MCF 10A (cell line): ENCODE data around the gene ZNF148. TPM values are rescaled to one million over a fixed set of nuclear protein-coding genes. Genes with fewer than 3 reads are reported as not detected.

Source experiments
- BruUV-seq: library from RNA; stranded (reverse); fragments of 400-500 nt; replicated peaks from 2 replicates; lab custom pipeline; 2021; lab: Mats Ljungman, UMichigan
- CTCF ChIA-PET: fragments of 300-600 bp; sonication (Branson Sonifier 250); formaldehyde crosslinking; extraction: SDS; loops from one replicate; lab custom pipeline; 2021; ENCODE audit warnings: antibody characterized with exemption, inconsistent platforms; lab: Yijun Ruan, JAX
- POLR2A ChIA-PET: fragments of 300-600, 350-650 bp; sonication (Branson Sonifier 250); formaldehyde crosslinking; extraction: SDS; loops from one replicate; lab custom pipeline; 2020; ENCODE audit warnings: antibody characterized with exemption, inconsistent platforms; lab: Yijun Ruan, JAX
- DNase-seq: peaks from one replicate; pipeline ENCODE4 v3.0.0-alpha.2; 2018; ENCODE audit not compliant: unreplicated experiment
- H3K27ac Mint-ChIP-seq: one replicate; pipeline ENCODE4 v1.8.0; 2022; ENCODE audit warnings: mild to moderate bottlenecking, low read depth, mixed read lengths; ENCODE audit not compliant: unreplicated experiment
- H3K27me3 Mint-ChIP-seq: one replicate; pipeline ENCODE4 v1.8.0; 2022; ENCODE audit warnings: mixed read lengths; ENCODE audit not compliant: insufficient read depth, unreplicated experiment
- H3K36me3 Mint-ChIP-seq: one replicate; pipeline ENCODE4 v1.8.0; 2022; ENCODE audit warnings: mild to moderate bottlenecking, moderate library complexity, mixed read lengths; ENCODE audit not compliant: insufficient read depth, unreplicated experiment
- H3K4me1 Mint-ChIP-seq: one replicate; pipeline ENCODE4 v1.8.0; 2022; ENCODE audit warnings: mixed read lengths; ENCODE audit not compliant: insufficient read depth, unreplicated experiment
- H3K4me3 Mint-ChIP-seq: one replicate; pipeline ENCODE4 v1.8.0; 2022; ENCODE audit warnings: mild to moderate bottlenecking, moderate library complexity, mixed read lengths; ENCODE audit not compliant: unreplicated experiment
- H3K9me3 Mint-ChIP-seq: one replicate; pipeline ENCODE4 v1.8.0; 2022; ENCODE audit warnings: mixed read lengths; ENCODE audit not compliant: unreplicated experiment
- CTCF ChIP-seq: fragments of 200-600 bp; IDR thresholded peaks from one replicate; pipeline ENCODE4 v1.8.0; 2022; ENCODE audit warnings: antibody characterized with exemption, mild to moderate bottlenecking; ENCODE audit not compliant: unreplicated experiment
- intact Hi-C: fragments of 100-400 bp; cut with micrococcal nuclease; formaldehyde crosslinking; loops from 2 replicates; pipeline ENCODE4 v1.14.1; 2022
- total RNA-seq: library from RNA; stranded (reverse); gene quantifications from 2 replicates; pipeline ENCODE4 v1.2.3, GENCODE V29; 2022

Gene ZNF148
- total RNA-seq, 1 experiment from 2014 or later, result 35.2 TPM

GRCh38 chr3:125234831-125235230 is 140.3 kb downstream of the ZNF148 start:
- Mint-ChIP-seq H3K27me3 (no peaks in the 10 kb centered on the region), H3K4me3 (no peak overlapping the region), H3K27ac (no peak overlapping the region), H3K4me1 (peaks cover 17% of the 10 kb centered on the region), H3K36me3 (peaks cover 14% of the 10 kb centered on the region), H3K9me3 (peaks cover 7% of the 10 kb centered on the region)
- no peak for DNase-seq
- POLR2A ChIA-PET, result interaction anchor here (0.6 kb wide), 1 partner anchor 15 kb away, joined by 3 read pairs; no protein-coding TSS in a partner anchor
- intact Hi-C loops, result no loop called here
- CTCF ChIA-PET, result interaction anchor here (0.6 kb wide), 1 partner anchor 279 kb away, joined by 5 read pairs; no protein-coding TSS in a partner anchor
- TF ChIP-seq CTCF, result no peak
- no TSS peak for BruUV-seq

- no peak for TF ChIP-seq CTCF
- Mint-ChIP-seq H3K9me3 (peaks cover 7% of the 10 kb centered on the region), H3K36me3 (peaks cover 17% of the 10 kb centered on the region), H3K4me3 (no peak overlapping the region), H3K27ac (no peak overlapping the region), H3K4me1 (peaks cover 17% of the 10 kb centered on the region), H3K27me3 (no peaks in the 10 kb centered on the region)
- POLR2A ChIA-PET, result interaction anchor here (0.6 to 1.6 kb wide), 3 partner anchors 10 to 27 kb away, joined by 3 to 4 read pairs (median 3); no protein-coding TSS in a partner anchor
- intact Hi-C loops, result no loop called here
- CTCF ChIA-PET, result interaction anchor here (1.1 to 1.7 kb wide), 2 partner anchors 9 to 13 kb away, joined by 3 to 10 read pairs; no protein-coding TSS in a partner anchor
- BruUV-seq, result no TSS peak
- no peak for DNase-seq
Measured at GRCh38 chr3:125232401-125232800, 142.7 kb downstream of the ZNF148 start.

- H3K36me3 Mint-ChIP-seq, result peaks cover 23% of the 10 kb centered on the region
- no peaks in the 10 kb centered on the region for H3K27me3 Mint-ChIP-seq
- no peak overlapping the region for H3K4me3 Mint-ChIP-seq
- intact Hi-C loops, result no loop called here
- peaks cover 15% of the 10 kb centered on the region for H3K4me1 Mint-ChIP-seq
- ChIA-PET POLR2A (interaction anchor here (0.6 to 1.6 kb wide), 3 partner anchors 9 to 27 kb away, joined by 3 to 4 read pairs (median 3); no protein-coding TSS in a partner anchor), CTCF (interaction anchor here (0.6 to 1.7 kb wide), 3 partner anchors 10 to 18 kb away, joined by 3 to 10 read pairs (median 4); no protein-coding TSS in a partner anchor)
- BruUV-seq, result no TSS peak
- TF ChIP-seq CTCF, result no peak
- peaks cover 3% of the 10 kb centered on the region for H3K9me3 Mint-ChIP-seq
- peak; percentile 24 for DNase-seq
- H3K27ac Mint-ChIP-seq, result no peak overlapping the region
Measured at GRCh38 chr3:125231895-125232294, 143.2 kb downstream of the ZNF148 start.

GRCh38 chr3:125229707-125230106 is 145.4 kb downstream of the ZNF148 start:
- Mint-ChIP-seq H3K4me1 (peaks cover 12% of the 10 kb centered on the region), H3K27ac (no peak overlapping the region), H3K36me3 (peaks cover 26% of the 10 kb centered on the region), H3K9me3 (no peaks in the 10 kb centered on the region), H3K27me3 (no peaks in the 10 kb centered on the region), H3K4me3 (no peak overlapping the region)
- BruUV-seq, result no TSS peak
- CTCF ChIA-PET, result no interaction called here
- TF ChIP-seq CTCF, result no peak
- intact Hi-C loops, result loop anchor here (10.0 kb wide), 1 partner anchor 205 kb away; no protein-coding TSS in a partner anchor
- no peak for DNase-seq
- POLR2A ChIA-PET, result no interaction called here
